HCT116 (cell line): ENCODE data around the gene SDK1. TPM values are rescaled to one million over a fixed set of nuclear protein-coding genes. Genes with fewer than 3 reads are reported as not detected.

Experiments used
- ATAC-seq: fragments of 200-7000 bp; cut with Tn5 transposase; 2 replicates; pipeline ENCODE4 v1.9.1; 2020; ENCODE audit warnings: mild to moderate bottlenecking, moderate library complexity
- BruUV-seq: library from RNA; stranded (reverse); fragments of 400-500 nt; replicated peaks from 2 replicates; lab custom pipeline; 2021; lab: Mats Ljungman, UMichigan
- CTCF ChIA-PET: fragments of 300-600 bp; sonication (Branson Sonifier 250); formaldehyde crosslinking; loops from one replicate; lab custom pipeline; 2021; ENCODE audit warnings: antibody characterized with exemption; lab: Charles Lee
- POLR2A ChIA-PET: fragments of 300-600, 350-600 bp; sonication (Branson Sonifier 250); formaldehyde crosslinking; loops from one replicate; lab custom pipeline; 2021; ENCODE audit warnings: antibody characterized with exemption; lab: Charles Lee
- RAD21 ChIA-PET, 2 experiments: fragments of 300-600 bp; sonication (Branson Sonifier 250); formaldehyde crosslinking; loops; one replicate each; lab custom pipeline; 2023; ENCODE audit warnings: low total read pairs in 2 of 2; ENCODE audit not compliant: uncharacterized antibody in 2 of 2, unreplicated experiment in 2 of 2, low non-redundant PET in 1 of 2; lab: Charles Lee
- DNase-seq: peaks from one replicate; pipeline ENCODE4 v3.0.0-alpha.2; 2010; ENCODE audit warnings: low read depth, low spot score
- H2AFZ ChIP-seq: fragments of 200-600 bp; shearing (Covaris generic), sonication (generic); 2 replicates; pipeline ENCODE4 v1.6.1; 2017; ENCODE audit warnings: low read depth, mixed run types, mixed read lengths, antibody characterized with exemption, low read length; ENCODE audit not compliant: poor library complexity, severe bottlenecking
- H3K27ac ChIP-seq: 2 replicates; pipeline ENCODE4 v1.5.1; 2012; ENCODE audit warnings: low read depth, low read length
- H3K27me3 ChIP-seq: fragments of 200-600 bp; sonication (generic); 2 replicates; pipeline ENCODE4 v1.6.1; 2016; ENCODE audit warnings: mixed run types, low read length, mixed read lengths; ENCODE audit not compliant: insufficient read depth
- H3K36me3 ChIP-seq, 2 experiments: fragments of 200-500 bp in 1 of 2; fragments of 200-600 bp in 1 of 2; sonication (Bioruptor generic) in 1 of 2; sonication (generic) in 1 of 2; 2 replicates each; pipeline versions ENCODE4 v1.5.1 to v1.6.1; 2014 to 2016; ENCODE audit warnings: low read length in 2 of 2, inconsistent platforms in 1 of 2, mixed read lengths in 1 of 2, mixed run types in 1 of 2; ENCODE audit not compliant: insufficient read depth in 2 of 2, control insufficient read depth in 1 of 2
- H3K4me1 ChIP-seq, 2 experiments: fragments of 200-600 bp in 1 of 2; sonication (generic) in 1 of 2; 2 replicates each; pipeline versions ENCODE4 v1.5.1 to v1.6.1; 2012 to 2017; ENCODE audit warnings: low read length in 2 of 2, inconsistent platforms in 1 of 2, mild to moderate bottlenecking in 1 of 2, mixed read lengths in 1 of 2, mixed run types in 1 of 2, moderate library complexity in 1 of 2; ENCODE audit not compliant: insufficient read depth in 2 of 2, control insufficient read depth in 1 of 2
- H3K4me2 ChIP-seq: fragments of 200-600 bp; sonication (generic); 2 replicates; pipeline ENCODE4 v1.6.1; 2017; ENCODE audit warnings: mixed run types, low read length, mixed read lengths
- H3K4me3 ChIP-seq, 2 experiments: fragments of 200-600 bp in 1 of 2; sonication (generic) in 1 of 2; replicated peaks in 1 of 2; 2 replicates each; pipeline ENCODE4 v1.5.1; 2011 to 2016; ENCODE audit warnings: low read length in 2 of 2, control low read depth in 1 of 2, low read depth in 1 of 2, mild to moderate bottlenecking in 1 of 2, mixed read lengths in 1 of 2, mixed run types in 1 of 2
- H3K79me2 ChIP-seq: fragments of 200-600 bp; sonication (generic); 2 replicates; pipeline ENCODE4 v1.6.1; 2017; ENCODE audit warnings: mild to moderate bottlenecking, mixed run types, low read length, moderate library complexity, mixed read lengths; ENCODE audit not compliant: insufficient read depth
- H3K9ac ChIP-seq: fragments of 200-600 bp; sonication (generic); 2 replicates; pipeline ENCODE4 v1.6.1; 2016; ENCODE audit warnings: low read length, mixed read lengths
- H3K9me2 ChIP-seq: fragments of 200-600 bp; sonication (generic), shearing (Covaris generic); 2 replicates; pipeline ENCODE4 v1.6.1; 2017; ENCODE audit warnings: mixed run types, mild to moderate bottlenecking, moderate library complexity; ENCODE audit not compliant: insufficient read depth
- H3K9me3 ChIP-seq, 2 experiments: fragments of 200-500 bp in 1 of 2; fragments of 200-600 bp in 1 of 2; sonication (Bioruptor generic) in 1 of 2; sonication (generic) in 1 of 2; 2 replicates each; pipeline ENCODE4 v1.6.1; 2014 to 2017; ENCODE audit warnings: low read length in 2 of 2, mixed read lengths in 2 of 2, inconsistent platforms in 1 of 2, low read depth in 1 of 2, mild to moderate bottlenecking in 1 of 2, mixed run types in 1 of 2, moderate library complexity in 1 of 2; ENCODE audit not compliant: control insufficient read depth in 1 of 2, insufficient read depth in 1 of 2
- H4K20me1 ChIP-seq: fragments of 200-600 bp; sonication (generic), shearing (Covaris generic); 2 replicates; pipeline ENCODE4 v1.6.1; 2017; ENCODE audit warnings: mixed run types, mild to moderate bottlenecking, moderate library complexity; ENCODE audit not compliant: insufficient read depth
- CBX3 ChIP-seq: IDR thresholded peaks from 2 replicates; pipeline ENCODE4 v1.6.1; 2012; ENCODE audit warnings: low read depth
- CEBPB ChIP-seq: IDR thresholded peaks from 2 replicates; pipeline ENCODE4 v1.6.1; 2012; ENCODE audit warnings: low read depth
- ELF1 ChIP-seq: IDR thresholded peaks from 2 replicates; pipeline ENCODE4 v1.6.1; 2012; ENCODE audit warnings: low read depth, borderline replicate concordance
- EZH2 ChIP-seq: fragments of 200-600 bp; sonication (generic); IDR thresholded peaks from 2 replicates; pipeline ENCODE4 v1.6.1; 2017; ENCODE audit warnings: antibody characterized with exemption, mixed run types
- EZH2phosphoT487 ChIP-seq: fragments of 200-600 bp; IDR thresholded peaks from 2 replicates; pipeline ENCODE4 v1.6.1; 2018; ENCODE audit warnings: antibody characterized with exemption, borderline replicate concordance
- FOSL1 ChIP-seq: IDR thresholded peaks from 2 replicates; pipeline ENCODE4 v1.6.1; 2012; ENCODE audit warnings: low read depth
- POLR2A ChIP-seq: IDR thresholded peaks from 2 replicates; pipeline ENCODE4 v1.7.0; 2011; ENCODE audit warnings: borderline replicate concordance; ENCODE audit not compliant: insufficient read depth, insufficient read length; ENCODE audit errors: extremely low read depth
- RAD21 ChIP-seq: IDR thresholded peaks from 2 replicates; pipeline ENCODE4 v1.6.1; 2012; ENCODE audit warnings: low read depth, mild to moderate bottlenecking
- SIN3A ChIP-seq: IDR thresholded peaks from 2 replicates; pipeline ENCODE4 v1.6.1; 2012; ENCODE audit warnings: low read depth
- SRF ChIP-seq: IDR thresholded peaks from 2 replicates; pipeline ENCODE4 v1.6.1; 2012; ENCODE audit warnings: low read depth
- TCF7L2 ChIP-seq: IDR thresholded peaks from 2 replicates; pipeline ENCODE4 v1.7.0; 2011; ENCODE audit warnings: borderline replicate concordance, inconsistent platforms; ENCODE audit not compliant: insufficient read depth, insufficient read length; ENCODE audit errors: extremely low read depth
- YY1 ChIP-seq: IDR thresholded peaks from 2 replicates; pipeline ENCODE4 v1.6.1; 2011; ENCODE audit warnings: low read length, low read depth, moderate library complexity, mild to moderate bottlenecking; ENCODE audit not compliant: insufficient replicate concordance; ENCODE audit errors: extremely low read depth
- intact Hi-C: fragments of 100-400 bp; cut with micrococcal nuclease; formaldehyde crosslinking; loops from 2 replicates; pipeline ENCODE4 v1.10.0; 2022
- total RNA-seq: library from RNA; stranded (reverse); gene quantifications from one replicate; pipeline ENCODE4 v1.2.1, GENCODE V29; 2021; ENCODE audit not compliant: unreplicated experiment
- TF ChIP-seq, protein P1 (sequence below): IDR thresholded peaks from 2 replicates; pipeline ENCODE4 v1.6.1; 2011; ENCODE audit warnings: mild to moderate bottlenecking, low read length, moderate library complexity; ENCODE audit not compliant: insufficient replicate concordance; ENCODE audit errors: extremely low read depth
- TF ChIP-seq, protein P2 (sequence below): IDR thresholded peaks from 2 replicates; pipeline ENCODE4 v1.6.1; 2012
- TF ChIP-seq, protein P3 (sequence below), 3 experiments: fragments of 200-600 bp in 1 of 3; sonication (generic) in 1 of 3; IDR thresholded peaks in 2 of 3; conservative IDR thresholded peaks in 1 of 3; 2 replicates each; pipeline ENCODE4 v1.5.1; 2012 to 2017; ENCODE audit warnings: low read depth in 2 of 3, low read length in 2 of 3, antibody characterized with exemption in 1 of 3, borderline replicate concordance in 1 of 3, control low read depth in 1 of 3, mild to moderate bottlenecking in 1 of 3, mixed read lengths in 1 of 3, mixed run types in 1 of 3, moderate library complexity in 1 of 3; ENCODE audit not compliant: insufficient read depth in 1 of 3

SDK1 gene
- total RNA-seq, 1 experiment from 2014 or later, result 0.05 TPM

DNA sequence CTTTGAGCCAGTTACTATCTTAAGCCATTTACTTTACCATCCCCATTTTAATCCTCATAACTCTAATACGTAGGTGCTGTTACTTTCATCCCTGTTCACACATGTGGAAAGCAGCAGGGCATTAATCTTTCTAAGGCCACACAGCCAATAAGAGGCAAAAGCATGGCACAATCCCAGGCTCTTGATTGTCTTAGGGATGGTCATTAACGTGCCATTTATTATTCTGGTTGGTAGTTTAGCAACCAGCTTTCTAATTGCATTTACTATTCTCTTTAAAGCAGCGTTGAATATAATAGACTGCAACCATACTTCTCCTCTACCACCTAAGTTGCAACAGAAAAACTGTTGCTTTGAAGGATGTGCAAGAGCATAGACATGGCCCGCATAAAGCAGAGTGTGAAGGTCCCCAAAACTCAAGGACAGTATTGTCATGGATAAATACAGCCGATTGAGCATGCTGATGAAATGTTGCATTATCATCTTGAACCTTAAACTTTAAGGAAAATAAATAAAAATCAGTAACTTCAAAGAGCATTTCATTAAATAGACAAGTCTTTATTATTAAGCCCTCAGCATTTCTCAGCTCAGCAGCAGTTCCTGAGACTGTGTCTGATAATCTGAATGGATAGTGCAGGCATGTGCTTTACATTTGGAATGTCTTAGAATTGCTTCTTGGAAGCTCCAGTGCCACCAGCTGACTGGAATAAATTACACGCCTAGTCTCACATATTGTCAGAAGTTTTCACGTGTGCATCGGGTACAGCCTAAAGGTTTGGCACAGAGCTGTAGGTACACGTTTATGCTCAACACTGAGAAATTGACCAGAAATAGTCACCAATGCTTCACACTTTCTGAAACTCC is 467.1 kb downstream of the SDK1 start:
- BruUV-seq, result no TSS peak
- Histone ChIP-seq H3K4me1 (no peaks in the 10 kb centered on the region), H3K9ac (no peak overlapping the region), H2AFZ (no peak overlapping the region), H3K27ac (no peak overlapping the region), H4K20me1 (no peaks in the 10 kb centered on the region), H3K9me2 (no peaks in the 10 kb centered on the region), H3K27me3 (peaks cover 4% of the 10 kb centered on the region; the same call in 1 of the 2 replicates), H3K36me3 (no peaks in the 10 kb centered on the region), H3K9me3 (no peaks in the 10 kb centered on the region), H3K79me2 (no peaks in the 10 kb centered on the region), H3K4me2 (no peak overlapping the region), H3K4me3 (no peak overlapping the region)
- ChIA-PET RAD21 (no interaction called here), CTCF (no interaction called here), POLR2A (no interaction called here)
- TF ChIP-seq CBX3 (no peak), SRF (no peak)
- intact Hi-C loops, result no loop called here
- DNase-seq (no peak), ATAC-seq (no peak)

DNA sequence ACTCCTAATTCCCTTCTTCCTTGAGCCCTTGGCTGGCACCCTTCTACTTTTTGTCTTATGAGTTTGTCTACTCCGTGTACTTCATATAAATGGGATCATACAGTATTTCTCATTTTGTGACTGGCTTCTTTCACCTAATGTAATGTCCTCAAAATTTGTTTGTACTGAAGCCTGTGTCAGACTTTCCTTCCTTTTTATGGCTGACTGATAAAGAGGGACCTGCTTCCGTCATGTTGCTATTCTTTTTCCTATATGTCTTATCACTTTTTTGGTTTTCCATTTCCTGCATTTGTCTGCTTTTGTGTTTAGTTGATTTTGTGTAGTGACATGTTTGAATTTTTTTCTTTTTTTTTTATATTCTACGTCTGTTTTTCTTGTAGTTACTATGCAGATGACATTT is 470.9 kb downstream of the SDK1 start:
- H2AFZ ChIP-seq, result no peak overlapping the region
- DNase-seq (no peak), ATAC-seq (no peak)
- H3K4me3 ChIP-seq, result no peak overlapping the region
- no TSS peak for BruUV-seq
- no peaks in the 10 kb centered on the region for H3K36me3 ChIP-seq
- no peak overlapping the region for H3K4me2 ChIP-seq
- ChIA-PET CTCF (no interaction called here), POLR2A (no interaction called here), RAD21 (no interaction called here)
- H3K27ac ChIP-seq, result no peak overlapping the region
- H3K79me2 ChIP-seq, result no peaks in the 10 kb centered on the region
- no peaks in the 10 kb centered on the region for H3K4me1 ChIP-seq
- no peaks in the 10 kb centered on the region for H3K9me3 ChIP-seq
- H4K20me1 ChIP-seq, result no peaks in the 10 kb centered on the region
- no peaks in the 10 kb centered on the region for H3K9me2 ChIP-seq
- TF ChIP-seq, protein P1, sequence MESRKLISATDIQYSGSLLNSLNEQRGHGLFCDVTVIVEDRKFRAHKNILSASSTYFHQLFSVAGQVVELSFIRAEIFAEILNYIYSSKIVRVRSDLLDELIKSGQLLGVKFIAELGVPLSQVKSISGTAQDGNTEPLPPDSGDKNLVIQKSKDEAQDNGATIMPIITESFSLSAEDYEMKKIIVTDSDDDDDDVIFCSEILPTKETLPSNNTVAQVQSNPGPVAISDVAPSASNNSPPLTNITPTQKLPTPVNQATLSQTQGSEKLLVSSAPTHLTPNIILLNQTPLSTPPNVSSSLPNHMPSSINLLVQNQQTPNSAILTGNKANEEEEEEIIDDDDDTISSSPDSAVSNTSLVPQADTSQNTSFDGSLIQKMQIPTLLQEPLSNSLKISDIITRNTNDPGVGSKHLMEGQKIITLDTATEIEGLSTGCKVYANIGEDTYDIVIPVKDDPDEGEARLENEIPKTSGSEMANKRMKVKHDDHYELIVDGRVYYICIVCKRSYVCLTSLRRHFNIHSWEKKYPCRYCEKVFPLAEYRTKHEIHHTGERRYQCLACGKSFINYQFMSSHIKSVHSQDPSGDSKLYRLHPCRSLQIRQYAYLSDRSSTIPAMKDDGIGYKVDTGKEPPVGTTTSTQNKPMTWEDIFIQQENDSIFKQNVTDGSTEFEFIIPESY, result no peak
- TF ChIP-seq CBX3, result no peak
- no peak for TF ChIP-seq RAD21
- TF ChIP-seq, protein P2, sequence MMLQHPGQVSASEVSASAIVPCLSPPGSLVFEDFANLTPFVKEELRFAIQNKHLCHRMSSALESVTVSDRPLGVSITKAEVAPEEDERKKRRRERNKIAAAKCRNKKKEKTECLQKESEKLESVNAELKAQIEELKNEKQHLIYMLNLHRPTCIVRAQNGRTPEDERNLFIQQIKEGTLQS, result no peak
- no peak for TF ChIP-seq ELF1
- no peak for TF ChIP-seq EZH2
- TF ChIP-seq FOSL1, result no peak
- no peak for TF ChIP-seq TCF7L2
- TF ChIP-seq POLR2A, result no peak
- TF ChIP-seq YY1, result no peak
- TF ChIP-seq SIN3A, result no peak
- no peak for TF ChIP-seq CEBPB
- no peak for TF ChIP-seq EZH2phosphoT487
- TF ChIP-seq, protein P3, sequence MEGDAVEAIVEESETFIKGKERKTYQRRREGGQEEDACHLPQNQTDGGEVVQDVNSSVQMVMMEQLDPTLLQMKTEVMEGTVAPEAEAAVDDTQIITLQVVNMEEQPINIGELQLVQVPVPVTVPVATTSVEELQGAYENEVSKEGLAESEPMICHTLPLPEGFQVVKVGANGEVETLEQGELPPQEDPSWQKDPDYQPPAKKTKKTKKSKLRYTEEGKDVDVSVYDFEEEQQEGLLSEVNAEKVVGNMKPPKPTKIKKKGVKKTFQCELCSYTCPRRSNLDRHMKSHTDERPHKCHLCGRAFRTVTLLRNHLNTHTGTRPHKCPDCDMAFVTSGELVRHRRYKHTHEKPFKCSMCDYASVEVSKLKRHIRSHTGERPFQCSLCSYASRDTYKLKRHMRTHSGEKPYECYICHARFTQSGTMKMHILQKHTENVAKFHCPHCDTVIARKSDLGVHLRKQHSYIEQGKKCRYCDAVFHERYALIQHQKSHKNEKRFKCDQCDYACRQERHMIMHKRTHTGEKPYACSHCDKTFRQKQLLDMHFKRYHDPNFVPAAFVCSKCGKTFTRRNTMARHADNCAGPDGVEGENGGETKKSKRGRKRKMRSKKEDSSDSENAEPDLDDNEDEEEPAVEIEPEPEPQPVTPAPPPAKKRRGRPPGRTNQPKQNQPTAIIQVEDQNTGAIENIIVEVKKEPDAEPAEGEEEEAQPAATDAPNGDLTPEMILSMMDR (IDR thresholded peaks at IDR 0.05 in 2 of 3, conservative IDR thresholded peaks at IDR 0.05 in 1 of 3; ENCODE audit: borderline replicate concordance in 1 of 3, insufficient read depth in 1 of 3, low read depth in 2 of 3, low read length in 2 of 3), result no peak
- intact Hi-C loops, result no loop called here
- peaks cover 11% of the 10 kb centered on the region; the same call in 1 of the 2 replicates for H3K27me3 ChIP-seq
- H3K9ac ChIP-seq, result no peak overlapping the region
